ENCODE results near the gene CISTR.
A peak's percentile ranks its signal among the peaks of the same experiment; 100 is the strongest.
"Not testable (repeated sequence)": the region's sequence is repeated elsewhere in the genome, so short reads cannot be mapped to it uniquely, and the experiment has no call there.

Gene CISTR

GRCh38 chr12:53739214-53740129, 12.3 kb downstream of the CISTR start:
- no peak for DNase-seq

DNA sequence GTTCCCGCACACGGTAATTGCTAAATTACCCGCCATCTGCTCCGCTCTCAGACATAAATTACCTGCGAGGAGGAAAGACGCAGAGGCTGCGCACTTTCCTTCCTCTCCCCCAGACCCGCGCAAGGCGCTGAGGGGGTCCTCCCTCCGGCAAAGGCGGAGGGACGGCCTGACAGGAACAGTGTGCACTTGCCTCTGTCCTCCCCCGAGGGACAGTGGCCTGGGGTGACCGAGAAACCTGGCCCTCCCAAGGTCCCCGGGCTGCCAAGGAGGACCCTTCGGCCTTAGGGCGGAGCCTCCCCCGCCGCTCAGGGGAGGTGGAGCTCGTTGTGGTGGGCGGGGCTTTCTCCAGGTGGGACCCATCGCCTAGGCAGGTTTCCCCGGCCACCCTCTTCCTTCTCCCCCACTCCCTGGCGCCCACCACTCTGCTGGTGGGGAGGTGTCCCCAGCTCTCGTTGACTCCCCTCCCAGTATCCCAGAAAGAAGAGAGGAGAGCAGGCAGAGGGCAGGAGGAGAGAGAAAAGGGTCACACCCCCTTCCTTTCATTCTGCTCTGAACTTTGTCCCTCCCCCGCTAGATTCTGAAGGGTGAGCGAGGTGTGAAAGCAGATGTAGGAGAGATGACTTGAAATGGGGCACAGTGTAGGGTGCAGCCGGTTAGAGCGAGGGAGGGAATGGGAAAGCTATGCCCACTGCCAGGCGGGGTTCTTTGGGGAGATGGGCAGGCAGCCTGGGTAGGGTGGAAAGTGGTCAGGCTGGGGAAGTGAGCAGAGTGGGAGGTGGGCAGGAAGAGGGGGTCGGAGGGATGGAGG, 13.2 kb downstream of the CISTR start:
- no peak for DNase-seq

DNA sequence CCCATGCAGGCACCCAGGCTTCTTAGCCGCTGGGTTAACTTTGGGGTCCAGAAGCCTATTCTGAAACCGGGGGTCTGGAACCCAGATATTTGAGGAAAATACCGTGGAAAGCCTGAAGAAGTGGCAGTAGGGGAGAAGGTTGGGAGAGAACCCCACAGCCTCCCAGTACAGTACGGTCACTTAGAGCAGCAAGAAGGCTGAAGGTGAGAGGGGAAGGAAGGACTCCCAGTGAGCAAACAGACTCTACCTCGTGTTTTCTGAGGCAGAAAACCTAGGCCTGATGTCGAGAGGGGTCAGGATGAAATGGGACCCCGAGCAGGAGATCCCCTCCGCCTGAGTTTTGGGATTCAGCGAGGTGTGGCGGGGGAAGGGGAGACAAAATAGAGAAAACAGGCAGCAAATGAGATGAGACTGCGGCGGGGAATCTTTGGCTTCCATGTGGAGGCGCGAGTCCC, 13.8 kb downstream of the CISTR start:
- no peak for DNase-seq

GRCh38 chr12:53737093-53737808, 14.5 kb downstream of the CISTR start:
- no peak for DNase-seq

GRCh38 chr12:53736592-53736991, 15.2 kb downstream of the CISTR start:
- DNase-seq, result no peak

DNA sequence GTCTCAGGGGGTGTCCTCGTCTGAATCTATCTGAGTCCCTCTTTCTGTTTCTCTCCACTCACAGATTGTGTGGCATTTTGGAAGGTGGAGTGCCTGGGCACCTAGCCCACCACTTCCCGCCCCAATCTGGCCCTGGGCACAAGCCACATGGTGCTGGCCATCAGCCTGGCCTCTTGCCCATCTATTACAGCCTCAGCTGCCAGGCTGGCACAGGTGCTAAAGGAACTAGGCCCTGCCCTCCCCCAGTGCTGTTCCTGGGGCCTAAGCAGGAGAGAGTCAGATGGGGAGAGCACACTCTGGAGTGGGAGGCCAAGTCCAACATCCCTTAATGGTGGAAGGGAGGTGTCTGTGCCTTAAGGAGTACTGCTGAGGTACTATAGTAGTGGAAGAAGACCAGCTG, 16.2 kb downstream of the CISTR start:
- DNase-seq, result no peak

DNA sequence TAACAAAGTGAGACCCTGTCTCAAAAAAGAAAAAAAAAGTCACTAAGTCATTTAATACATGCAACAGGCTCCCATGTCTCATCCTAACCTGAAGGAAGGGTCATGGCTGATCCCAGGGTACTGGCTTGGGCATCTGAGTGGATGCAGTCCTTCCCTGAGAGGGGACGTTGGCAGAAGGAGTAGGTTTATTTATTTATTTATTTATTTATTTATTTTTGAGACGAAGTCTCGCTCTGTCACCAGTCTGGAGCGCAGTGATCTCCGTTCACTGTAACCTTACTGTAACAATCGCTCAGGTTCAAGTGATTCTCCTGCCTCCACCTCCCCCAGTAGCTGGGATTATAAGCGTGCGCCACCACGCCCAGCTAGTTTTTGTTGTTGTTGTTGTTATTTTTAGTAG, 17.4 kb downstream of the CISTR start:
- no peak for DNase-seq

- DNase-seq, result no peak
Measured at GRCh38 chr12:53733807-53734200, 18.0 kb downstream of the CISTR start.

DNA sequence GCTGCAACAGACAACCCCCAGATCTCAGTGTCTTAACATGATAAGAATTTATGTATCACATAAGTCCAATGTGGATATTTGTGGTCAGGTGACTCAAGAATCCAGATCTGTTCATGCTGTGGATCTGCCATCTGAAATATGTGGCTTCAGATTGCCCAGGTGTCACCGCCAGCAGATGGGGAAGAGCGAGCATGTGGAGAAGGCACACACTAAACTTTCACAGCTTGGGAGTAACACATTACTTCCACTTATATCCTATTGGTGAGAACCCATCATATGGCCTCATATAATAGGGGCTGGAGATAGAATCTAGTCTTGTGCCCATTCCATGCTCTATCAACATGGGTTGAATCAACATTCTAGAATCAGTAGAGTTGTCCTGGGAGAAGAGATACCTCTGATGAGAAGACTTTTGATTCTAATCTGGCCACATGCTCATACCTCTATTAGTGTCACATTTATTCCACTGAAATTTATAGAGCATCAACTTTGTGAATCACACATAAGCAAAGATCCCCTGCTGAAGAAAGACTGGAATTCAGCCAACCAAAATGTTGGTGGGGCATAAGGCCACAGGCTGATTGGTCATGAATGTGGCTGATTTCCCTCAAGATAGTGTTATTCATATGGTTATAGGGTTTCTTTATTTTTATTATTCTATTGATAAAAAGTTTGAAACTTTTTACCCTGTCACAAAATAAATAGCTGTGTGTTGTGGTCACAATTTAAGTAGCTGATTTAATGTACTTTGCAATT, 18.6 kb downstream of the CISTR start:
- DNase-seq, result no peak

DNA sequence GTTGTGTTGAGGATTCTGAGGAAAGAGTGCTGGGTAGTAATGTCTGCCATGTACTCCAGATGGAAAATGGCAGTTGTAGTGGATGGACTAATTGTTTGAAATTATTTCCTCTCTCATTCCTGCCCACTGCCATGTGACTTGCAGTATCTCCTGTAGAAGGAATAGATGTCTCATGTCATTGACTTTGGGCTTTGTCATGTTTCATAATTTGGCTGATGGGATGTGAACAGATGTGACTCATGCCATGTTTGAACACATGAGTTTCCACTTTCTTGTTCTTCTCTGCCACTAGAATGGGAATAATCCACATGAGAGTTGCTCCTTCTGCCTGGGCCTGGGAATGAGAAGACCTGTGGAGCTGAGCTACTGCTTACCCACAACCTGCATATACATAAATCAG, 22.1 kb downstream of the CISTR start:
- DNase-seq, result peak; percentile 40 to 79 (median 67)

GRCh38 chr12:53728206-53728605, 23.6 kb downstream of the CISTR start:
- DNase-seq, result no peak

- DNase-seq, result peak; percentile 98
Measured at GRCh38 chr12:53727310-53728041, 24.3 kb downstream of the CISTR start, which contains the start of gene CALCOCO1. Gene CALCOCO1, minus strand, starts transcription at chr12:53727452. Its CDS starts 2,210 bp downstream, at chr12:53725242.

DNA sequence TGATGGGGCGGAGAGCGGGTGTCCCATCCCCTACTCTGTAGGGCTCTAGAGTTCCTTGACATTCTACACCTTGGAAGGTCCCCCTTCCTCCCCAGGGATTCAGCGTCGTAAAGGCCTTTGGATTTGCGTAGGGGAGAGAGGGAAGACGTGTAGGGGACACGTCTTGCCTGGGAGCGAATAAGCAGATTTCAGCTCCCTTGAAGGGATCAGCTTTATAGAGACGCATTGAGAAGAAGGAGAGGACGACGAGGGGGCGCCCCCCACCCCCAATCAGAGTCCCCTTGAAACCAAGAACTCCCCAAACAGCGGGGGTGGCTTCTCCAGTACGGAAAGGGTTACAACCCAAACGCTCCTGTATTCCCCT, 24.9 kb downstream of the CISTR start:
- DNase-seq, result peak in 1 of 3 donors; percentile 18

- peak; percentile 60 to 76 (median 62) for DNase-seq
Measured at GRCh38 chr12:53726341-53726740, 25.4 kb downstream of the CISTR start.

- DNase-seq, result peak in 1 of 3 donors; percentile 32
Measured at GRCh38 chr12:53725824-53726223, 26.0 kb downstream of the CISTR start.

- DNase-seq, result no peak
Measured at GRCh38 chr12:53722450-53723041, 29.2 kb downstream of the CISTR start.

GRCh38 chr12:53720946-53721345, 30.8 kb downstream of the CISTR start:
- no peak for DNase-seq

GRCh38 chr12:53719649-53720048, 32.1 kb downstream of the CISTR start:
- DNase-seq, result no peak

GRCh38 chr12:53718567-53718966, 33.2 kb downstream of the CISTR start:
- DNase-seq, result not testable (repeated sequence)

- DNase-seq, result no peak
Measured at GRCh38 chr12:53717319-53717718, 34.5 kb downstream of the CISTR start.

DNA sequence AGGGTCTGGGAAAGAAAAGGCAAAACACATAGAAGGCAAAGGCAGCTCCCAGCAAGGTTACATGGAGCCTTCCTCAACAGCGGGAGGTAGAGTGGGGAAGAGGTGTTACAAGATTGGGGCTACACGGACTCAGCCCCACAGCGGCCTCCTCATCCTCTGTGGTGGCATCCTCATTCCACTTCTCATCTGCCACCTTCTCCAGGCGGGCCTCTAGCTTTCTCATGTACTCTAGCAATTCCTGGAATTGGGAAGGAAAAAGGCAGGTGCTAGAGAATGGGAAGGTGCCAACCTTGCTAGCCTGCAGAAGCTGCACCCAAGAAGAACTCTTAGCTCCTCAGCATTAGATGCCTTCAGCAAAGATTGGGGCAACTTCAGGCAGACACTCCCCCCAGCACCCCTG, 37.8 kb downstream of the CISTR start:
- DNase-seq, result no peak
